Measurements from ENCODE around the gene SLC35F4. TPM values are rescaled to one million over a fixed set of nuclear protein-coding genes. Genes with fewer than 3 reads are reported as not detected.

Gene SLC35F4
- total RNA-seq, 1 experiment from 2014 or later, result not detected

- POLR2A ChIA-PET (ENCODE audit: low non-redundant PET), result no interaction called here
- Histone ChIP-seq H3K27ac (ENCODE audit: low read depth, low read length, poor library complexity, severe bottlenecking) (no peak overlapping the region), H3K4me3 (ENCODE audit: low read depth, low read length, poor library complexity, severe bottlenecking) (no peak overlapping the region), H3K27me3 (replicated peaks; ENCODE audit: insufficient read depth, low read depth, low read length, poor library complexity) (no peaks in the 10 kb centered on the region), H3K36me3 (ENCODE audit: insufficient read depth, low read length, poor library complexity, severe bottlenecking) (no peaks in the 10 kb centered on the region), H3K4me1 (ENCODE audit: insufficient read depth, low read length, poor library complexity, severe bottlenecking) (peaks cover 21% of the 10 kb centered on the region), H3K9me3 (ENCODE audit: low read depth, low read length, poor library complexity, severe bottlenecking) (no peaks in the 10 kb centered on the region)
- DNase-seq (ENCODE audit: low spot score), result no peak
- intact Hi-C loops (cut with micrococcal nuclease; ENCODE audit: unreplicated experiment), result no loop called here
- CTCF ChIA-PET, result no interaction called here
- BruUV-seq (replicated peaks), result no TSS peak
- TF ChIP-seq EZH2 (IDR thresholded peaks at IDR 0.05; ENCODE audit: borderline replicate concordance, low read depth, low read length, poor library complexity, severe bottlenecking) (no peak), CTCF (conservative IDR thresholded peaks at IDR 0.05; ENCODE audit: low read depth, low read length) (no peak)
Observed at GRCh38 chr14:57736391-57736790, 129.5 kb downstream of the SLC35F4 start.

GRCh38 chr14:57735276-57735675, 130.6 kb downstream of the SLC35F4 start:
- Histone ChIP-seq H3K36me3 (ENCODE audit: insufficient read depth, low read length, poor library complexity, severe bottlenecking) (no peaks in the 10 kb centered on the region), H3K4me3 (ENCODE audit: low read depth, low read length, poor library complexity, severe bottlenecking) (no peak overlapping the region), H3K27ac (ENCODE audit: low read depth, low read length, poor library complexity, severe bottlenecking) (no peak overlapping the region), H3K9me3 (ENCODE audit: low read depth, low read length, poor library complexity, severe bottlenecking) (no peaks in the 10 kb centered on the region), H3K4me1 (ENCODE audit: insufficient read depth, low read length, poor library complexity, severe bottlenecking) (peaks cover 21% of the 10 kb centered on the region), H3K27me3 (replicated peaks; ENCODE audit: insufficient read depth, low read depth, low read length, poor library complexity) (no peaks in the 10 kb centered on the region)
- BruUV-seq (replicated peaks), result no TSS peak
- no peak for DNase-seq (ENCODE audit: low spot score)
- ChIA-PET POLR2A (ENCODE audit: low non-redundant PET) (no interaction called here), CTCF (interaction anchor here (0.7 kb wide), 1 partner anchor 19 kb away, joined by 3 read pairs; no protein-coding TSS in a partner anchor)
- intact Hi-C loops (cut with micrococcal nuclease; ENCODE audit: unreplicated experiment), result no loop called here
- no peak for TF ChIP-seq EZH2 (IDR thresholded peaks at IDR 0.05; ENCODE audit: borderline replicate concordance, low read depth, low read length, poor library complexity, severe bottlenecking)
- no peak for TF ChIP-seq CTCF (conservative IDR thresholded peaks at IDR 0.05; ENCODE audit: low read depth, low read length)

GRCh38 chr14:57732463-57733285, 133.2 kb downstream of the SLC35F4 start:
- no peak for TF ChIP-seq CTCF (conservative IDR thresholded peaks at IDR 0.05; ENCODE audit: low read depth, low read length)

More at GRCh38 chr14:57732463-57733285, 133.2 kb downstream of the SLC35F4 start:
- Histone ChIP-seq H3K4me3 (ENCODE audit: low read depth, low read length, poor library complexity, severe bottlenecking) (no peak overlapping the region), H3K36me3 (ENCODE audit: insufficient read depth, low read length, poor library complexity, severe bottlenecking) (no peaks in the 10 kb centered on the region), H3K27ac (ENCODE audit: low read depth, low read length, poor library complexity, severe bottlenecking) (no peak overlapping the region), H3K9me3 (ENCODE audit: low read depth, low read length, poor library complexity, severe bottlenecking) (no peaks in the 10 kb centered on the region), H3K27me3 (replicated peaks; ENCODE audit: insufficient read depth, low read depth, low read length, poor library complexity) (no peaks in the 10 kb centered on the region), H3K4me1 (ENCODE audit: insufficient read depth, low read length, poor library complexity, severe bottlenecking) (peaks cover 16% of the 10 kb centered on the region)
- intact Hi-C loops (cut with micrococcal nuclease; ENCODE audit: unreplicated experiment), result no loop called here
- ChIA-PET POLR2A (ENCODE audit: low non-redundant PET) (interaction anchor here (0.7 kb wide), 1 partner anchor 90 kb away, joined by 4 read pairs; no protein-coding TSS in a partner anchor), CTCF (no interaction called here)
- no TSS peak for BruUV-seq (replicated peaks)
- DNase-seq (ENCODE audit: low spot score), result peak; percentile 70
